MM.1S (cell line): ENCODE data around the gene KNOP1.

Experiments used
- EZH2phosphoT487 ChIP-seq: fragments of 300-600 bp; sonication (generic); IDR thresholded peaks from 2 replicates; pipeline ENCODE4 v1.6.1; 2018; ENCODE audit warnings: antibody characterized with exemption, low read length
- TF ChIP-seq, protein P1 (sequence below): fragments of 300-600 bp; sonication (generic); IDR thresholded peaks from 2 replicates; pipeline ENCODE4 v1.5.1; 2016; ENCODE audit warnings: antibody characterized with exemption, low read length, mixed read lengths

DNA sequence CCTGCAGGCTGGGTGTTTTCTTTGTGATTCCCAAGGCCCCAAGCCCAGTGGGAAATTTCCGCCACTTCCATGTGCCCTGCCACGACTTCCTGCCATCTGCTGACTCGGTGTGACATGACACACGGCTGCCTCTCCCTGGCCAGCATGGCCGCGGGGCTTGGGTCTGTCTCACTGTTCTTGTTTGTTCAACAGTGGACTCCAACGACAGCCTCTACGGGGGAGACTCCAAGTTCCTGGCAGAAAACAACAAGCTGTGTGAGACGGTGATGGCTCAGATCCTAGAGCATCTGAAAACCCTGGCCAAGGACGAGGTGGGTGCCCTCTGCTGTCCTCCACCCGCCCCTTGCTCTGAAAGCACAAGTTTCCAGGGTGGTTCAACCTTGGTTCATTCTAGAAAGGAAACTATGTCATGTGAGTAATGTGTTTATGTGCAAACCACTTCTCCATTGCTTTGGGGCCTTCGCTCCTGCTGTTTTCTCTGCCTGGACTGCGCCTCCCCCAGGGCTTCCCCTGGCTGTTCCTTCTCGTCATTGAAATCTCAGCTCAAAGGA, 26.8 kb downstream of the KNOP1 start:
- TF ChIP-seq, protein P1, sequence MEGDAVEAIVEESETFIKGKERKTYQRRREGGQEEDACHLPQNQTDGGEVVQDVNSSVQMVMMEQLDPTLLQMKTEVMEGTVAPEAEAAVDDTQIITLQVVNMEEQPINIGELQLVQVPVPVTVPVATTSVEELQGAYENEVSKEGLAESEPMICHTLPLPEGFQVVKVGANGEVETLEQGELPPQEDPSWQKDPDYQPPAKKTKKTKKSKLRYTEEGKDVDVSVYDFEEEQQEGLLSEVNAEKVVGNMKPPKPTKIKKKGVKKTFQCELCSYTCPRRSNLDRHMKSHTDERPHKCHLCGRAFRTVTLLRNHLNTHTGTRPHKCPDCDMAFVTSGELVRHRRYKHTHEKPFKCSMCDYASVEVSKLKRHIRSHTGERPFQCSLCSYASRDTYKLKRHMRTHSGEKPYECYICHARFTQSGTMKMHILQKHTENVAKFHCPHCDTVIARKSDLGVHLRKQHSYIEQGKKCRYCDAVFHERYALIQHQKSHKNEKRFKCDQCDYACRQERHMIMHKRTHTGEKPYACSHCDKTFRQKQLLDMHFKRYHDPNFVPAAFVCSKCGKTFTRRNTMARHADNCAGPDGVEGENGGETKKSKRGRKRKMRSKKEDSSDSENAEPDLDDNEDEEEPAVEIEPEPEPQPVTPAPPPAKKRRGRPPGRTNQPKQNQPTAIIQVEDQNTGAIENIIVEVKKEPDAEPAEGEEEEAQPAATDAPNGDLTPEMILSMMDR, result no peak
- TF ChIP-seq EZH2phosphoT487, result no peak
